Choroid plexus epithelial cell (primary cell): ENCODE data around the gene TRPV3.

ENCODE experiments used
- DNase-seq: peaks from one replicate; pipeline ENCODE4 v3.0.0-alpha.2; 2010; ENCODE audit warnings: low read depth
- H3K4me3 ChIP-seq: 2 replicates; pipeline ENCODE4 v1.5.1; 2011; ENCODE audit warnings: low read depth, mild to moderate bottlenecking, control low read depth, low read length, moderate library complexity
- TF ChIP-seq, protein P1 (sequence below): conservative IDR thresholded peaks from 2 replicates; pipeline ENCODE4 v1.5.1; 2011; ENCODE audit warnings: low read depth, mild to moderate bottlenecking, control low read depth, inconsistent platforms, low read length, moderate library complexity

Gene TRPV3

DNA sequence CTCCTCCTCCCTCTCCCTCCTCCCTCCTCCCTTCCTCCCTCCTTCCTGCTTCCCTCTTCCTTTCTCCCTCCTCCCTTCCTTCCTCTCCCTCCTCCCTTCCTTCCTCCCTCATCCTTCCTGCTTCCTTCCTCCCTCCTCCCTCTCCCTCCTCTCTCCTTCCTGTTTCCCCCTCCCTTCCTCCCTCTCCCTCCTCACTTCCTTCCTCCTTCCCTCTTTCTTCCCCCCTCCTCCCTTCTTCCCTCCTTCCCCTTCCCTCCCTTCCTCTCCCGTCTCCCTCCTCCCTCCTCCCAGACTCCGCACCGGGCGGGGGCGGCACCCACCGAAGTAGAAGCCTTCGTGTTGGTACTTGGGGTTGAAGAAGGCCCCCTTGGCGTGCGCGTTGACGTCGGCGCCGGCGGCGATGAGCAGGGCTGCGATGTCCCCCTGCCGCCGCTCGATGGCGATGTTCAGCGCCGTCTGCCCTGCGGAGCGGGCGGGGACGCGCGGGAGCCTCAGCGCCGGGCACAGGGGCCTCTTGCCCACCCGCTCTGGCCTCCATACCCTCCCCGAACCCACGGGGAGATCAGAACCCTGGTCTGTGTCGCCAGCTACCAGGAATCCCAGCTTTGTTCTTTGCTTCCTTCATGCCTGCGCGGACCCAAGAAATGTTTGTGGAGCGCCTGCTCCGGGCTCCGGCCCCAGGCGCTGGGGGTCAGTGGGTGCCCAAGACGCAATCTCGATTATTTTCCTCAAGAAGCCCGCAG is 22.2 kb downstream of the TRPV3 start:
- peak overlapping the region; percentile 61 for H3K4me3 ChIP-seq
- TF ChIP-seq, protein P1, sequence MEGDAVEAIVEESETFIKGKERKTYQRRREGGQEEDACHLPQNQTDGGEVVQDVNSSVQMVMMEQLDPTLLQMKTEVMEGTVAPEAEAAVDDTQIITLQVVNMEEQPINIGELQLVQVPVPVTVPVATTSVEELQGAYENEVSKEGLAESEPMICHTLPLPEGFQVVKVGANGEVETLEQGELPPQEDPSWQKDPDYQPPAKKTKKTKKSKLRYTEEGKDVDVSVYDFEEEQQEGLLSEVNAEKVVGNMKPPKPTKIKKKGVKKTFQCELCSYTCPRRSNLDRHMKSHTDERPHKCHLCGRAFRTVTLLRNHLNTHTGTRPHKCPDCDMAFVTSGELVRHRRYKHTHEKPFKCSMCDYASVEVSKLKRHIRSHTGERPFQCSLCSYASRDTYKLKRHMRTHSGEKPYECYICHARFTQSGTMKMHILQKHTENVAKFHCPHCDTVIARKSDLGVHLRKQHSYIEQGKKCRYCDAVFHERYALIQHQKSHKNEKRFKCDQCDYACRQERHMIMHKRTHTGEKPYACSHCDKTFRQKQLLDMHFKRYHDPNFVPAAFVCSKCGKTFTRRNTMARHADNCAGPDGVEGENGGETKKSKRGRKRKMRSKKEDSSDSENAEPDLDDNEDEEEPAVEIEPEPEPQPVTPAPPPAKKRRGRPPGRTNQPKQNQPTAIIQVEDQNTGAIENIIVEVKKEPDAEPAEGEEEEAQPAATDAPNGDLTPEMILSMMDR: peak; percentile 62
- DNase-seq: peak; percentile 85

DNA sequence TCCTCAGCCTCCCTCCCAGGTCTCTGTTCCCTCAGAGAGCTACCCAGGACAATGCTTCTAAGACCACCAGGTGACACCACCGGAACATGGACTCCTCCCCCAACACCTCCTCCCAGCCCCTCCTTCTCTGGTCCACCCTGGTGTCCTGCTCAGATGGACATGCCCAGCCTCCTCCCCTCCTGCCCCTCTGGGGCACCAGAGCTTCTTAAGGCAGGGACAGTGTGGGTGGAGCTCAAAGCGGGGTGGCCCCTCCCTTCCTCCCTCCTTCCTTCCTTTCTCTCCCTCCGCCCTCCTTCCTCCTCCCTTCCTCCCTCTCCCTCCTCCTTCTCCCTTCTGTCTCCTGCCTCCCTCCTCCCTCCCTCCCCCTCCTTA is 22.7 kb downstream of the TRPV3 start:
- H3K4me3 ChIP-seq: no peak overlapping the region
- peak; percentile 52 for DNase-seq
- TF ChIP-seq, protein P1: no peak

DNA sequence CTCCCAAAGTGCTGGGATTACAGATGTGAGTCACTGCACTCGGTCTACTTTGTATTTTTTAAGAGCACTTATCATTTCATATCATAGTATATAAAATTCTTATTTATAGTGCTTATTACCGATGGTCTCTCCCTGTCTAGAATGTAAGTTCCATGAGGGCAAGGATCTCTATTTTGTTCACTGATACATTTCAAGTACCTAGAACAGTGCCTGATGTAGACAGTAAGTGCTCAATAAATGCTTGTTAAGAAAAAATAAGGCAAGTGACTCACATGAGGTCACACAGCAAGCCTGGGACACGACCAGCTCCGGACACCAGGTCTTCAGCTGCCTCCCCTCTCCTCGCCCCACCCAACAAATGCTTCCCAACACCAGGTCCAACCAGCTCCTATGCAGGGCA is 23.9 kb downstream of the TRPV3 start:
- H3K4me3 ChIP-seq: no peak overlapping the region
- no peak for DNase-seq
- TF ChIP-seq, protein P1: no peak

DNA sequence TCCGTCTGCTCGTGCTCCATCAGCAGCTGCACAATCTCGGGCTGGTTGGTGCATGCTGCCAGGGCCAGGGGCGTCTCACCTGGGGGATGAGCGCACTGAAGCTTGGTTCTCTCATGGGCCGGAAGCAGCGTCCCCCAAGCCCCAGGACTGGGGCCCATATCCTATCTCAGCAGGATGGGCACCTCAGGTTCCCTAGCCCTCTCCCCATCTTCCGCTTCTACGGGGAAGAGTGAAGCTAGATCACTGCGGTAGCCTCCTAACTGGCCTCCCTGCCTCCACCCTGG is 24.8 kb downstream of the TRPV3 start:
- TF ChIP-seq, protein P1: no peak
- H3K4me3 ChIP-seq: no peak overlapping the region
- DNase-seq: no peak

DNA sequence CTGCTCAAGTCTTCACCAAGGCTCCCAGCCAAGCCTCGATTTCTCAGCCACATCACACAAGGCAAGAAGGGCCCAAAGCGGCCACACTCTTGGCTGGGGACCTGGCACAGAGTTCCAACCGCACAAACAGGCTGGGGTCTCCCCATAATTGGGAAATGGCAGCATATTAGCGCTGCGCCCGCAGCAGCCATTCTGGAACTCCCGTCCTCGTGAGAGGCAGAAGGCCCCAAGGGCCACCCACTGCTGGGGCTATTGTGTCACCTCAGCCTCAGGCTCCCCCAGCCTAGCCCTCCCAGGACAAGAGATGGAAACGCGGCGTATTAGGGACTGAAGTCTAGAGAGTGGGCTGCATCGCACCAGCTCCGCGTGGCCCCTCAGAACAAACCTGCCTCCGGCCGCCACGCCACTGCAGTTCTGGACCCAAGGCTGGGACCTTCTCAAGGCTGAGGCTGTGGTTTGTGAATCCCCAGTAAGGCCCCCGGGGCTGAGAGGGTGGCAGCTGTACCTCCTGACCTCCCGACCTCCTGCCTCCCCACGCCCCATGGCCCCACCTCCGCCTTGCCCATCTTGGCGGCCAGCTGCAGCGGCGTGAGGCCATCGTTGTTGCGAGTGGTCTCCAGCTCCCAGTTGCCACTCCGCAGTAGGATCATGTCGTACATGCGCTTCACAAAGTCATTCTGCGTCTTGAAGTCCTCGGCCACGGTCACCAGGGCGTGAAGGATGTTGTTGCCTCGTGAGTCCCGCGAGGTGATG is 25.3 kb downstream of the TRPV3 start:
- TF ChIP-seq, protein P1: no peak
- DNase-seq: no peak
- no peak overlapping the region for H3K4me3 ChIP-seq

DNA sequence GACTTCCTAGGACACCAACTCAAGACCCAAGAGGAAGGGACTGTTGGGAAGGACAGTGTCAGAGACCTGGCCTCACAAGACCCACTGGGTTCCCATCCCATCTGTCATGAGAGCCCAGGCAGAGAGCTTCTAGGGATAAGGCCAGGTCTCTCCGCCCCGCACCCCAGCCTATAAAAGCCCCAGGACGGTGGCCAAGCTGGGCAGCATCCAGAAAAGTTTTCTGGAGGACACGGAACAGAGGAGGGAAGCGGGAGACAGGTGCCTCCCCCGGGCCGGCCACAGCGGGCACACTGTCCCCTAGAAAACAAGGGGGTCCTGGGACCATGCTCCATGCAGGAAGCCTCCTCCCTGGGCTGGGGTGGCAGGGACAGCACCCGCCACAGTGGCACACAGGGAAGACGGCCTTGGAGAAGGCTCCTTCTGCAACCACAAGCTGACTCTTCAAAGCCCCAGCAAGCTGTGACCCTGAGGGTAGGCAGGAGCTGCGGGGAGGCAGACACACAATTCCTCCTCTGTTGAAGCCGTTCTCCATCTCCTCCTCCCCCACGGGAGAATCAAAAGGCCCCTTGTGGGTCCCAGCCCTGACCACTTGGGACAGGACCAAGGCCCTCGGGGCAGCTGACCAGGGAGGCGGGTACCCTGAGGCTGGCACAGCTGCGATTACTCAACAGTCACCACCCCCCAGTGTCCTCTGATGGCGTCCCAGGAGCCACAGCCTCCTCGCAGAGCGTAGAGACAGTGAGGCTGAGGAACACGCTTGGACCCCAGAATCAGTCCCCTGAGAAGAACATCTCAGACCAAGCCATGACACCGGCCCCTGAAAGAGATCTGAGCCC is 26.1 kb downstream of the TRPV3 start:
- DNase-seq: no peak
- no peak overlapping the region for H3K4me3 ChIP-seq
- TF ChIP-seq, protein P1: no peak
